Activated CD8-positive, alpha-beta memory T cell treated with anti-CD3 and anti-CD28 coated beads for 48 hours (primary cell): Measurements from ENCODE around the gene MGP.

Experiments
- DNase-seq, 3 experiments: peaks; one replicate each; pipeline ENCODE4 v3.0.0-alpha.2; 2020; ENCODE audit warnings: low read depth in 2 of 3, low spot score in 2 of 3

Gene MGP

GRCh38 chr12:14903386-14904098, 17.9 kb upstream of the MGP start:
- no peak for DNase-seq

GRCh38 chr12:14902465-14902864, 16.8 kb upstream of the MGP start:
- no peak for DNase-seq

DNA sequence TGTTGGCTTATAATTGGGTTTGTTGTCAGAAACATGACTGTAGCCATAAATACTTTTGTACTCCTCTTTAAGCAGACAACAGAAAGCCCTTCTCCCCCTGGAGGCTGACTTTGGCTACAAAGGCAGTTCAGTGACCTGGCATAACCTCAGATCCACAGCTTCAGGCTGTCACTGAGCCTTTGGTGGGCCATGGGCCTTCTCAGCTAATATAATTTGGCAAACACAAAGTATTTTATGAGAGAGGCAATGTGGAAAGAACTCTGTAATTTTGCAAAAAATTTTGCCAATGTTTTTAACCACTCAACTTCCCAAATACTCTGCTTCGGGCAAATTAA, 15.5 kb upstream of the MGP start:
- DNase-seq: no peak

GRCh38 chr12:14900521-14901227, 15.0 kb upstream of the MGP start:
- no peak for DNase-seq

GRCh38 chr12:14896521-14897169, 11.0 kb upstream of the MGP start:
- DNase-seq: no peak

DNA sequence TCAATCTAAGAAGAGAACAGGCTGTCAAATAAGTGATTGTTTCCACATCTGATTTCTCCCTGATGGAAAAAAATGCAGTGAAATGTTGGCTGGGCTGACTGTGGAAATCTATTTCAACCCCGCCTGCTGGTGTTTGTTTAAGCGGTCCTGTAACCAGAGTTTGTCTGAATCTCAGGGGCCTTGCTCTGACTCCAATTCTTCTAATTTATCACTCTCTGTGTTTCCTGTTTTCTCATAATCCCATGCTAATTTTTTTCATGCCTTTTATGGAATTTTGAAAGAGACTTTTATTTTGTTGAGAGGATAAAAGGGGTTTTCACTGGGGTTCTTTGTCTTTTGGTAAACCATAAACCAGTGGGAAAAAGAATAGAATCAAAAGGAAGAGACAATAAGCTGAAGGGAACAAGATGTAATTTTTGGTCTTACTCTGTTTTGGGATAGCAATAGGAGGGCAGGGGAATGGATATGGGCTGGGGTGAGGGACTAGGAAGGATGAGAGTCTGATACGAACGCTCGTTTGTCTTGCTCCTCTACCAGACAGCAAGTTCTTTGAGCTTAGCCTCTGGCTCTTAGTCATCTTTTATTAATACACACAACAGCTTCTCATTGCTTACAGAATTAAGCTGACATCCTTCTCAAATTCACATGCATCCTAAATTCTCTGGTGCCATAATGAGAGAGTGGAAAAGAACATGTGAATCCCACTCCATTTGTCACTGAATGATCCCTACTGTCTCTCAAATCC, 8.0 kb upstream of the MGP start:
- no peak for DNase-seq

DNA sequence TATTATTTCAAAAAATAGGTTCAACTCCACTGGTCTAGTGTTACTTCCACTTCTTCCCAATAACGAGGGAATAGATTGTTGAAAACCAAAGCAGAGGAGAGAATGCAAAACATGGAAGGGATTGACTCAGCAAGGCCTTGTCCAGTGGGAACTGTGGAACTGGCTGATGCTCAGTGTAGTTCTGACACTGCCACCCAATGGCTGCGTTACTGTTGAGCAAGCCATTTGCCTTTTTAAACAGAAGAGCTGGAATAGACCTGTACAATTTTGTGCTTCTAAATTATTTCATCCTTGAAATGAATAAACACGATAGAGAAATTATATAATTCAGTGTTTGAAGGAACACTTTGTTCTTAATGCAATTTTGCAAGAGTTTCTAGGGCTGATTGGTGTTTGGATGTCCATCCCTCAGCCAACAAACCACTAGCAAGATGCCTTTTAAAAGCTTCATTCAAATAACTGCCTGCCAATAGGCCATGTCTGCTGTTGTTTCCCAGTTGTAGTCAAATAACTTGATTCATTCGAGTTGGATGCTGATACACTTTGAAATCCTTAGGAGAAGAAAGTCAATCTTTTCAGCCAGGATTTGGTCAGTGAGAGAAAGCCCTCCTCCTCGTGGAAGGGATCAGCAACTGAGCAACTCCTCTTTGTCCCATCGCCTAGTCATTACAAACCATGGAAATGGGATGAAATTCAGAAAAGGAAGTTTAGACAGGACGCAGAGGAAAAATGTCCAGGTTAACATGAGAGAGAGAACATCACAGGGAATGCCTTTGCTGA, 7.3 kb upstream of the MGP start:
- DNase-seq: no peak

DNA sequence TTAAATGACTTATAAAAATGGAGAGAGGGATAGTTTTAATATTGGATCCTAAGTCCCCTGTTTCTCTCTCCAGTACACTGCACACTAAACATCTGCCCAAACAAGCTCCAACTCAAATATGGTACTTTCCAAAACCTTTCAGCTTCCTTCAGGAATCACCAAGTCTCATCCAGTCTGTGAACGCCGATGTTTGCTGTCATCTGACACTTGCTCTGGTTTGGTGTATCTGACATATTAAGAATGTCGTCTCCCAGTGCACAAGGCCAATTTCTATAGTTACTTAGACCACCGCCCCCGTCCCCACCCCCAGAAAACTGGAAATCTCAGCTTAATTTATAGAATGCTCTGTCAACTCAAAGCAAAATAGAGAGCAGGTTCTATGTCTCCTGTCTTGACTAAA, 5.0 kb upstream of the MGP start:
- no peak for DNase-seq

GRCh38 chr12:14886271-14886670, 617 bp upstream of the MGP start:
- DNase-seq: no peak

DNA sequence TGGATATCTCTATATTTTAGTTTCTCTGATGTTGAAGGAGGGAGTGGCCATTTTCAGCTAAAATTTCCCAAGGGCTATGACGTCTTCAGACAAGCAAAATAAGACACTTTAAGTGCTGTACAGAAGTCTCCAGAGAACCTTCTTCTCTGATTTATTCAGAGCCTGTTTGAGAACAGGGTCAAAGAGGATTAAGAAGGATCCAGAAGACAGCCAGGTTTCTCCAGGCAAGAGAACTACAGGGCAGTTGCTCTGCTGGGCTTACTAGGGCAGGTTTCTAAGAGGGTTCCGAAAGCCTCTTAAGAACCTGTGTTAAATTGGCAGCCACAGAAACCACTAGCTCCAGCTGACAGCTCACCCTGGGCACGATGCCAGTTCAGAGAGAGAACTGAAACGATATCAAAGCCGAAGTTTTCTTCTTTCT, 1.2 kb downstream of the MGP start:
- DNase-seq: peak; percentile 20 to 29 (median 29)

DNA sequence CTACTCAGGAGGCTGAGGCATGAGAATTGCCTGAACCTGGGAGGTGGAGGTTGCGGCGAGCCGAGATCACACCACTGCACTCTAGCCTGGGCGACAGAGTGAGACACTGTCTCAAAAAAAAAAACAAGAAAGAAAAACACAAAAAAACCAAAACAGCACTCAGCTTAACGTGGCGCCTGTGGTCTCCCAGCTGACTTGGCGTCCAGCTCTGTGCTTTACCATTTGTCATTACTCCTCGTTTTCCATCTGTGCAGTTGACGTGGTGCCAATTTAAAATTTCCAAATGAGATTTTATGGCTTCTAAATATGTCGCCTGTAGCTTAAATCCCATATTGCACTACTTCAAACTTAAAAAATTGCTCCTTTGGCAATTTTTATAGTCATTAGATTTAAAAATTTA, 2.0 kb downstream of the MGP start:
- no peak for DNase-seq

DNA sequence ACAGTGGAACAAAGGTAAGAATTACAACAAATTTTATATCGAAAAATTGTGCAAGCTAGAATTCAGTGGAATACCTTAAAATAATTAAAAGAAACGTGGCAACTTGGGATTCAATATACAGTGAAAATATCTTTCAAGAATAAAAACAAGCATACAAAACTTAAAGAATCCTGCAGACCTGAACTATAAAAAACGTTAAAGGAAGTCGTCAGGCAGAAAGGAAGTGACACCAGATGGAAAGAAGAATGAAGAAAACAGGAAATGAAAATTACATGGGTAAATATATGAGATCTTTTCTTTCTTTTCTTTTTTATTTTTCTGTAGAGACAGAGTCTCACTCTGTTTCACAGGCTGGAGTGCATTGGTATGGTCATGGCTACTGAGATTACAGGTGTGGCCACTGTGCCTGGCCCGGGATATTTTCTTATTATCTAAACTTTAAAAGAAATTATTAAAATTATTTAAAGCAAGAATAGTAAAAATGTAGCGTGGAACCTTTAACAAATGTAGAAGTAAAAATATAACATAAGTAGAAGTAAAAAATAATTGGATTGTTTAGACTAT, 4.7 kb downstream of the MGP start:
- no peak for DNase-seq

GRCh38 chr12:14879222-14879933, 6.3 kb downstream of the MGP start:
- no peak for DNase-seq

GRCh38 chr12:14878488-14878887, 7.2 kb downstream of the MGP start:
- no peak for DNase-seq

- no peak for DNase-seq
Observed at GRCh38 chr12:14876833-14877232, 8.8 kb downstream of the MGP start.

DNA sequence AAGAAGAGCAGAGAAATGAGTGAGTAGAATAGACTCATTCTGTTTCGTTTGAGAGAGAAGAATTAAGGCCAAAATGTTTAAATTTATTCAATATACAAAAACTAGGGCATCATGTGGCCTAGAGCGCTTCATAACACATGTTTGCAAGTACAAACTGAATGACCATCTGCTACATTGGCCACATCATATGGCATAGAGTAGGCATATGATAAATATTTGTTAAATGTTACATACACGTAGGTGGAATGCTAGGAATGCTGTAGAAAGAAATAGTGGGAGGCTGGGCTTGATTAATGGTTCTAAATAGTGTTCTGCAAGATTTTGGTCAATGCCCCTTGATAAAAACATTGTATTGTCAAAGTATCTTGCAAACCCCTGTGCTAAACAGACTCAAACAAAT, 10.8 kb downstream of the MGP start:
- DNase-seq: no peak

DNA sequence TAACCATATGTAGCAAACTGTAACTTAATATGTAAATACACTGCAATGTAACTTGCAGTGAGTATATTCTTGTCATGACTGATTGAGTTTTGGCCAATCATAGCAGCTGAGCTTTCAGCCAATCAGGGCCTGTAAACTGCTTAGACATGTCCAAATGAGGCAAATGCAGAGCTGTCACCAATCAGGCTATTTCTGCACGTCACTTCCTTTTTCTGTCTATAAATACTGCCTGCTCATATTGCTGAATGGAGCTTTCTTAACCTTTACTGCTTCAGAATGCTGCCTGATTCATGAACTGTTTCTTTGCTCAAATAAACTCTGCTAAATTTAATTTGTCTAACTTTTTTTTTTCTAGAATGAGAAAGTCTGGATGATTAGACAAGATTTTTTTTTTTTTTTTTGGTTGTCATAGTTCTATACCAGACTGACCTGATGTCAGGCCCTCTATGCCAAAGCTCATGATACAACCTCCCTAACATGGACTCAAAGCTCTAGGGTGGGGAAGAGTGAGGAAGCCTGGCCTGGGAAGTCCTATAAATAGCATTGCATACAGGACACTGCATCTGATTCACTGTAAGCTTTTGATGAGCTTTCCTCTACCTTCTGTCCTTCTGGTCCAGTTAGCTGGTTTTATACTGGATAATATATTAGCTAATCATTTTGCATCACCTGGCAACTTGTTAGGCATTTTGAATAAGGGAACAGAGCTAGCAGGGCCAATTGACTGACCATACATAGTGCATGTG, 12.0 kb downstream of the MGP start:
- DNase-seq: no peak

DNA sequence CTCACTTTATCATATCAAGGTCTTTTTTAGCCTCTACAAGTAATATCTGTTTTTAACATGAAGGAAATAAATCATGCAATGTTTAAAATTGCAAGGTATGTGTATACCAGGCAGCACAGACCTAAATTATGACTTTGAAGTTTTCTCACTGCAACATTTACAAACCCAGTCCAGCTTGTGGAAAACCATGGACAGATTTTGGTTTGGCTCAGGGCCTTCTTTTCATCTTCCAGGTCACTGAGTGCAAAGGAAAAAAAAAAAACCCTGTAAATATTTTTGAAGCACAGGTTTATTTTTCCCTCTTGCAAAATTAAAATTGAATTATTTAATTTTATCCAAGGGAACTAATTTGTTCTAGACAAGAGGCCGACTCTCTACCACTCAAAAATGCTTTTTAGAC, 13.8 kb downstream of the MGP start:
- no peak for DNase-seq

- DNase-seq: no peak
Observed at GRCh38 chr12:14871247-14871646, 14.4 kb downstream of the MGP start.
